ENCODE results near the gene BCLAF3.

The BCLAF3 gene

DNA sequence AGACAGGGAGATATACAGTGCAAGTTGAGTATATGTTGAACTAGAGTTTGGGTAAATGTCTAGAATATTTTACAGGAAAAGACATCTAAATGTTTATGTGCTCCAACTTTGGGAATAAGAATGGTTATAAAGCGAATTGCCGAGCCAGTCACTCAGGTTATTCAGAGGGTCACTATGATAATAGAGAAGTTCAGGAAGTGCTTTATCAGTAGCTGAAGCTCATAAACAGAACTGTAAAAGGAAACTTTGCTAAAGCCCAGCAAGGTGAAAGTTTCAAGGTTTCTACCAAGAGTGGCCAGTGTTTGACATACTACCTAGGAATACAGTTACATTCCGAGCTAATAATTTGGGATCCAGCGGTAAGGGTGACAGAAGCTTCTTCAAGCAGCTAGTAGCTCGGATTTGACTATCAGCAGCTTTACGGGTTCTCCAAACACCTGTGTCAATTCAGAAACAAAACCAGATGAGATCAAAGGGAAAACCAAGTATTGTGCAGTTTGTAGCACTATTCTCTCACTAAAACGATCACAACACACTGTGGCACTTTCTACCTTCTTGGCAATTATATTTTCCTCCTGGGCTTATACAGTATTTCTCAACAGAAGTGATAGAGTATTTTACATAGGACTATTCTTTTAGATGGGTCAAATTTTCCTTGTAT lies 17.2 kb upstream of the BCLAF3 start:
- no peak for TF ChIP-seq CTCF (IDR thresholded peaks at IDR 0.05; ENCODE audit: control insufficient read depth, insufficient read depth, low read depth, low read length, missing control alignments)
- DNase-seq (ENCODE audit: low read depth) = no peak
- H3K4me3 ChIP-seq (ENCODE audit: control insufficient read depth, low read depth, low read length) = no peak overlapping the region

- H3K4me3 ChIP-seq (ENCODE audit: control insufficient read depth, low read depth, low read length) = no peak overlapping the region
- DNase-seq (ENCODE audit: low read depth) = no peak
- TF ChIP-seq CTCF (IDR thresholded peaks at IDR 0.05; ENCODE audit: control insufficient read depth, insufficient read depth, low read depth, low read length, missing control alignments) = no peak
Observed at GRCh38 chrX:20005883-20006282, 15.0 kb upstream of the BCLAF3 start.

GRCh38 chrX:20001588-20001987 lies 10.7 kb upstream of the BCLAF3 start:
- DNase-seq (ENCODE audit: low read depth) = no peak
- no peak overlapping the region for H3K4me3 ChIP-seq (ENCODE audit: control insufficient read depth, low read depth, low read length)
- TF ChIP-seq CTCF (IDR thresholded peaks at IDR 0.05; ENCODE audit: control insufficient read depth, insufficient read depth, low read depth, low read length, missing control alignments) = no peak

- no peak for TF ChIP-seq CTCF (IDR thresholded peaks at IDR 0.05; ENCODE audit: control insufficient read depth, insufficient read depth, low read depth, low read length, missing control alignments)
- peak overlapping the region; percentile 14 for H3K4me3 ChIP-seq (ENCODE audit: control insufficient read depth, low read depth, low read length)
- no peak for DNase-seq (ENCODE audit: low read depth)
Observed at GRCh38 chrX:19991350-19991718, 473 bp upstream of the BCLAF3 start.

DNA sequence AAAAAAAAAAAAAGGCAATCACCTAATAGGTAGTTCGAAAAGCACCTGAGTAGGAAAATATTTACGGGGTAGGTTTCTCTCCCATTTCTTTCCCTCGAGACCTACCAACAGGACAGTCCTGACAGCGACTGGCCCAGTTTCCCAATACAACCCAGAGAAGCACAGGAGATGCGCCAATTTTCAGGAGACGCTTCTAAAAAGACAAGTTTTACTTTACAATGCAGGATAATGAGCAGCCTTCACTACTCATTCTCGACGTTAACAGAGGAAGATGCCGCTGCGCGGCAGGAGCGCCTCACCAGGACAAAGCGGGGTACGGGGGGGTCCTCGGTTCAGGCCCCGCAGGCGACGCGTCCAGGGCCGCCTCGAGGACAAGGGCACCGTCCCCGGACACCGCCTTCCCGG lies 708 bp downstream of the BCLAF3 start:
- peak overlapping the region; percentile 67 for H3K4me3 ChIP-seq (ENCODE audit: control insufficient read depth, low read depth, low read length)
- no peak for DNase-seq (ENCODE audit: low read depth)
- TF ChIP-seq CTCF (IDR thresholded peaks at IDR 0.05; ENCODE audit: control insufficient read depth, insufficient read depth, low read depth, low read length, missing control alignments) = no peak

- DNase-seq (ENCODE audit: low read depth) = no peak
- TF ChIP-seq CTCF (IDR thresholded peaks at IDR 0.05; ENCODE audit: control insufficient read depth, insufficient read depth, low read depth, low read length, missing control alignments) = no peak
- no peak overlapping the region for H3K4me3 ChIP-seq (ENCODE audit: control insufficient read depth, low read depth, low read length)
Observed at GRCh38 chrX:19987856-19988255, 3.0 kb downstream of the BCLAF3 start.

- no peak for TF ChIP-seq CTCF (IDR thresholded peaks at IDR 0.05; ENCODE audit: control insufficient read depth, insufficient read depth, low read depth, low read length, missing control alignments)
- DNase-seq (ENCODE audit: low read depth) = no peak
- no peak overlapping the region for H3K4me3 ChIP-seq (ENCODE audit: control insufficient read depth, low read depth, low read length)
Observed at GRCh38 chrX:19986531-19986930, 4.3 kb downstream of the BCLAF3 start.

Data from AG09309 (cell line).